HG03066 (cell line): ENCODE data around the gene ACCS.

ENCODE experiments used
- ATAC-seq: cut with Tn5 transposase; IDR thresholded peaks from one replicate; pipeline ENCODE4 v1.9.1; 2021; ENCODE audit warnings: low read depth; ENCODE audit not compliant: unreplicated experiment

ACCS gene

DNA sequence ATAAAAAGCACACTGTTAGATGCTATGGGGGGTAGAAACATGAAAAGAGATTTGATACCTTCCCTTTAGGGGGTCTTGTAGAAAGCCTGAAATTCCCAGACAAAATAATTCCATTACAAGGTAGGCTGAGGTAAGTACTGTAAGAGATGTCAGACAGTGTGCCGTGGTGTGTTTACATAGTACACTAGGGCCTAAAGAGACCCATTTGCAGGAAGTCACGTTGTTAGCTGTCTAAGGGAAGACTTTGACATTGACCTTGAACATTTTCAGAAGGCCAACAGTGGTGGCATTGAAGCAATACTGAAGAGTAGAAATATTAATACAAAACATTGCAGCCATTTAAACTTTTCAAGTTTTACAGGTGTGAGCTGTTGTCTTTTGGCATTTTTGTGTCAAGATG, 60.2 kb downstream of the ACCS start:
- ATAC-seq, result no peak

DNA sequence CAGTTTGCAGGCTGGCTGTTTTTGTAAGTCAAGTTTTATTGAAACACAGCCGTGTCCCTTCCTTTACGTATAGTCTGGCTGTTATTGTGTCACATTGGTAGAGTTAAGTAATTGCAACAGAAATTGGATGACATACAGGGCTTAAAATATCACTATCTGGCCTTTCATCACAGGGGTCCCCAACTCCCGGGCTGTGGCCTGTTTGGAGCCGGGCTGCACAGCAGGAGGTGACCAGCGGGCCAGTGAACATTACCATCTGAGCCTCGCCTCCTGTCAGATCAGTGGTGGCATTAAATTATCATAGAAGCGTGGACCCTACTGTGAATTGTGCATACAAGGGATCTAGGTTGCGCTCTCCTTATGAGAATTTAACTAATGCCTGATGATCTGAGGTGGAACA, 61.1 kb downstream of the ACCS start:
- no peak for ATAC-seq

DNA sequence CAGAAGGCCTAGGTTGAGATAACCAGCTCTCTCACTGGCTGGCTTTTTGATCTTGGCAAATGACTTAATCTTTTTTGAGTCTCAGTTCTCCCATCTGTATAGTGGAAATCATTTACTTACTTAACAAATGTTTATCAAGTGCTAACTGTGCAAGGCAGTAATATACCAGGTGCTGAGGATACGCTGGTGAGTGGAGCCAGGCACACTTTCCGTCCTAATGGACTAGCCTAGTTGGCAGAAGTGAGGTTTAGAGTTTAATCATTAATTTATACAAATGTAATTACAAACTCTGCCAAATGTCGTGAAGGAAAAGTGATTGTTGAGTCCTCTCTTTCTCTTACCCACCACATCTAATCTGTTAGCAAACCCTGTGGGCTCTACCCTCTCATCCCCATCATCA, 62.7 kb downstream of the ACCS start:
- ATAC-seq, result no peak

DNA sequence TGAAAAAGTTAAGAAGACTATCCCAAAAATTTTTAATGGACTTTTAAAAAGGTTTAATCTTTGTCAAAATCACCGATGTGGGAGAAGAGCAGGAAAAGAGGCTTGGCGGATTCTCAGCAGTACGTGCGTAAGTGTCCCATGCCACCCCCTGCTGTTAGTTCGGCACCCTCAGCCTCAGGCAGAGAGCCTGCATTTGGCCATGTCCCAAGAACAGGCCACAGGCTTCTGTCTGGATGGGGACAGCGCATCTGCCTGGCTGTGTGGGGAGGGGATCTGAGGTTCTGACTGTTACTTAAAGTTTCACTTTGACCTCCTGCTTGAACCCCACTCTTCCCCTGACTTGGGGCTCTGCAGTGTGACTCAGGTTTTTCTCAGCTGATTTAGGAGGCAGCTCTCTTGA, 64.7 kb downstream of the ACCS start:
- ATAC-seq, result no peak

DNA sequence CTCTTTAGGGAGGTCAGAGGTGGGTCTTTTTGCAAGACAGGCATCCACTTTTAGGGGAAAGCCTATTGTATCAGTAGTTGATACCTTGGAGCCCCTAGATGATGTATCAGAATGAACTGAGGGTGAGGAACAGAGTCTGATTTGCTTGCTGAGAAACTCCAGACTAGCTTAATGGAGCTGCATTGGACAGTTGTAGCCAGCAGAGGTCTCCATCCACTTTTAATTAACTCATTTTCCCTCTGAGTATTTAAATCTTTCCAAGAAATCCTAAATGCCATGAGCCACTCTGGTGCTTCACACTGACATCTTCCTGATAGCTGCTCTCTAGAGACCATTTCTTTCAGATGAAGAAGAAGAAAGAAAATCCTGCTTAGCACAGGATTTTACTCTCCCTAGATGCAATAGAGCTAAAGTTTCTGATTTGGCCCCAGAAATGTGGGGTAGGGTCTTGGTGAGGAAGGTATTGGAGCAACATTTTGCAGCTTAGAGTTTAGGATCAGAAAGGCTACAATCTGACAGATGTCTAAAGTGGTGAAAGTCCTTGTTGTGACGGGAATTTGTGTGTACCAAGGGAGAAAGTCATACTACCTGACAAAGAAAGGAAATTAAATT, 67.4 kb downstream of the ACCS start:
- no peak for ATAC-seq
